Measurements from ENCODE around the gene APBA2.

APBA2 gene

GRCh38 chr15:28929200-28929599, 43.4 kb downstream of the APBA2 start:
- TF ChIP-seq, protein P1, sequence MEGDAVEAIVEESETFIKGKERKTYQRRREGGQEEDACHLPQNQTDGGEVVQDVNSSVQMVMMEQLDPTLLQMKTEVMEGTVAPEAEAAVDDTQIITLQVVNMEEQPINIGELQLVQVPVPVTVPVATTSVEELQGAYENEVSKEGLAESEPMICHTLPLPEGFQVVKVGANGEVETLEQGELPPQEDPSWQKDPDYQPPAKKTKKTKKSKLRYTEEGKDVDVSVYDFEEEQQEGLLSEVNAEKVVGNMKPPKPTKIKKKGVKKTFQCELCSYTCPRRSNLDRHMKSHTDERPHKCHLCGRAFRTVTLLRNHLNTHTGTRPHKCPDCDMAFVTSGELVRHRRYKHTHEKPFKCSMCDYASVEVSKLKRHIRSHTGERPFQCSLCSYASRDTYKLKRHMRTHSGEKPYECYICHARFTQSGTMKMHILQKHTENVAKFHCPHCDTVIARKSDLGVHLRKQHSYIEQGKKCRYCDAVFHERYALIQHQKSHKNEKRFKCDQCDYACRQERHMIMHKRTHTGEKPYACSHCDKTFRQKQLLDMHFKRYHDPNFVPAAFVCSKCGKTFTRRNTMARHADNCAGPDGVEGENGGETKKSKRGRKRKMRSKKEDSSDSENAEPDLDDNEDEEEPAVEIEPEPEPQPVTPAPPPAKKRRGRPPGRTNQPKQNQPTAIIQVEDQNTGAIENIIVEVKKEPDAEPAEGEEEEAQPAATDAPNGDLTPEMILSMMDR (conservative IDR thresholded peaks at IDR 0.05; ENCODE audit: low read length): no peak
- no peak for TF ChIP-seq EZH2phosphoT487 (IDR thresholded peaks at IDR 0.05; ENCODE audit: borderline replicate concordance)
- H3K9me3 ChIP-seq (ENCODE audit: insufficient read depth, low read depth, low read length): no peaks in the 10 kb centered on the region
- H3K4me3 ChIP-seq (ENCODE audit: low read length, poor library complexity, severe bottlenecking): no peak overlapping the region

DNA sequence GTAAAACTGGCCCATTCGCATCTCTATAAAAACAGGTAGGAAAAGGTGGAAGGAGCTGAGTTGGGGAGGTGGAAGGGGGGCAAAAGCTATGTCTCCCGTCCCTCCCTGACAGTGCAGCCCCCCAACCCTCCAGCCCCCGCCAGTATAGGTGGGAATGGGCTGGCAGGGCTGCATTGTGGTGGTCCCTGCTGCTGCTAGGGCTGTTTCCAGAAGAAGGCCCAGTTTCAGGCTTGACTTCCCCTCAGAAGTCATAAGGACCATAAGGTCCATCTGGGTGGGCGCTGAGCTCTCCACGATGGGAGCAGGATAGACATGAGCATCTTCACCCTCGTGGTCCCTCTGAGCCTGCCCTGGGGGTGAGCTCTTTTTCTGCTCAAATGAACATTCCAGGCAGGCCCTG, 44.2 kb downstream of the APBA2 start:
- no peak overlapping the region for H3K4me2 ChIP-seq (ENCODE audit: low read depth, low read length, poor library complexity, severe bottlenecking)
- TF ChIP-seq, protein P1 (conservative IDR thresholded peaks at IDR 0.05; ENCODE audit: low read length): no peak
- no peak for TF ChIP-seq EZH2phosphoT487 (IDR thresholded peaks at IDR 0.05; ENCODE audit: borderline replicate concordance)

More at GRCh38 chr15:28929200-28929599, 43.4 kb downstream of the APBA2 start:
- no peaks in the 10 kb centered on the region for H4K20me1 ChIP-seq (ENCODE audit: insufficient read depth, low read length, poor library complexity, severe bottlenecking)
- peaks cover 36% of the 10 kb centered on the region for H3K4me1 ChIP-seq (ENCODE audit: insufficient read depth, low read length, poor library complexity, severe bottlenecking)
- no peaks in the 10 kb centered on the region for H3K9me2 ChIP-seq (replicated peaks; ENCODE audit: low read depth, low read length)
- H3K27me3 ChIP-seq (ENCODE audit: insufficient read depth, low read length, poor library complexity, severe bottlenecking): no peaks in the 10 kb centered on the region
- H3K4me2 ChIP-seq (ENCODE audit: low read depth, low read length, poor library complexity, severe bottlenecking): no peak overlapping the region
- H2AFZ ChIP-seq (ENCODE audit: low read length): no peak overlapping the region
- no peaks in the 10 kb centered on the region for H3K36me3 ChIP-seq (ENCODE audit: insufficient read depth, low read length)
- H3F3A ChIP-seq (ENCODE audit: low read depth): no peaks in the 10 kb centered on the region
- H3K9ac ChIP-seq (ENCODE audit: low read depth, low read length, poor library complexity, severe bottlenecking): no peak overlapping the region
- peaks cover 85% of the 10 kb centered on the region for H3K79me2 ChIP-seq (ENCODE audit: insufficient read depth, low read length)

GRCh38 chr15:28930476-28931291, 44.9 kb downstream of the APBA2 start:
- Histone ChIP-seq H3K4me1 (ENCODE audit: insufficient read depth, low read length, poor library complexity, severe bottlenecking) (peaks cover 35% of the 10 kb centered on the region), H3K9me3 (ENCODE audit: insufficient read depth, low read depth, low read length) (no peaks in the 10 kb centered on the region), H3K27me3 (ENCODE audit: insufficient read depth, low read length, poor library complexity, severe bottlenecking) (no peaks in the 10 kb centered on the region), H3K9ac (ENCODE audit: low read depth, low read length, poor library complexity, severe bottlenecking) (no peak overlapping the region), H3K9me2 (replicated peaks; ENCODE audit: low read depth, low read length) (no peaks in the 10 kb centered on the region), H3F3A (ENCODE audit: low read depth) (0 out of 2 replicates have a peak, but pooled peaks cover under 1% of the 10 kb centered on the region), H4K20me1 (ENCODE audit: insufficient read depth, low read length, poor library complexity, severe bottlenecking) (no peaks in the 10 kb centered on the region), H3K79me2 (ENCODE audit: insufficient read depth, low read length) (peaks cover 85% of the 10 kb centered on the region), H3K4me3 (ENCODE audit: low read length, poor library complexity, severe bottlenecking) (no peak overlapping the region), H3K4me2 (ENCODE audit: low read depth, low read length, poor library complexity, severe bottlenecking) (no peak overlapping the region), H2AFZ (ENCODE audit: low read length) (no peak overlapping the region), H3K36me3 (ENCODE audit: insufficient read depth, low read length) (no peaks in the 10 kb centered on the region)
- TF ChIP-seq, protein P1 (conservative IDR thresholded peaks at IDR 0.05; ENCODE audit: low read length): no peak
- TF ChIP-seq EZH2phosphoT487 (IDR thresholded peaks at IDR 0.05; ENCODE audit: borderline replicate concordance): no peak

More for the DNA sequence above, 44.2 kb downstream of the APBA2 start:
- H3K4me1 ChIP-seq (ENCODE audit: insufficient read depth, low read length, poor library complexity, severe bottlenecking): peaks cover 36% of the 10 kb centered on the region
- no peaks in the 10 kb centered on the region for H3K9me2 ChIP-seq (replicated peaks; ENCODE audit: low read depth, low read length)
- H4K20me1 ChIP-seq (ENCODE audit: insufficient read depth, low read length, poor library complexity, severe bottlenecking): no peaks in the 10 kb centered on the region
- H3K9me3 ChIP-seq (ENCODE audit: insufficient read depth, low read depth, low read length): no peaks in the 10 kb centered on the region
- H3F3A ChIP-seq (ENCODE audit: low read depth): no peaks in the 10 kb centered on the region
- no peak overlapping the region for H2AFZ ChIP-seq (ENCODE audit: low read length)
- H3K27me3 ChIP-seq (ENCODE audit: insufficient read depth, low read length, poor library complexity, severe bottlenecking): no peaks in the 10 kb centered on the region
- no peak overlapping the region for H3K4me3 ChIP-seq (ENCODE audit: low read length, poor library complexity, severe bottlenecking)
- no peaks in the 10 kb centered on the region for H3K36me3 ChIP-seq (ENCODE audit: insufficient read depth, low read length)
- H3K79me2 ChIP-seq (ENCODE audit: insufficient read depth, low read length): peaks cover 85% of the 10 kb centered on the region
- no peak overlapping the region for H3K9ac ChIP-seq (ENCODE audit: low read depth, low read length, poor library complexity, severe bottlenecking)
